Non-pigmented ciliary epithelial cell (primary cell): ENCODE measurements around the gene CTAG2.
"Not testable (repeated sequence)": the region's sequence is repeated elsewhere in the genome, so short reads cannot be mapped to it uniquely, and the experiment has no call there.

ENCODE experiments used
- DNase-seq: peaks from one replicate; pipeline ENCODE4 v3.0.0-alpha.2; 2010; ENCODE audit warnings: low read depth

Gene CTAG2

DNA sequence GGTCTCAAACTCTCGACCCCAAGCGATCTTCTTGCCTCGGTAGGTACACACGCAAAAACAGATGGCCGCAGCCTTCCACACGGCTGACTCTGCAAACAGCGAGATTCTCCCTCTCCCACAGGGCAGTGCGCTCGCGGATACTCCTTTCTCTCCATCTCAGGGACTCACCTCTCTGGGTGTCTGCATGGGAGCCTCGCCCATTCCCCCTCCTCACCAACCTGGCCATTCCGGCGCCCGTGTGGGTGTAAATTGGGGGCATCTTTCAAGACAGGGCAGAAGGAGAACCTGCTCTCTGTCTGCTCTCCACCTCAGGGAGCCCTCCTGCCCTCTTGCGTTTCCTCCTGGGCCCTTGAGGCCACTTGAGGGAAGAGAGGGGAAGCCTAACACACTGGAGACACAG lies 4.4 kb downstream of the CTAG2 start:
- no peak for DNase-seq

DNA sequence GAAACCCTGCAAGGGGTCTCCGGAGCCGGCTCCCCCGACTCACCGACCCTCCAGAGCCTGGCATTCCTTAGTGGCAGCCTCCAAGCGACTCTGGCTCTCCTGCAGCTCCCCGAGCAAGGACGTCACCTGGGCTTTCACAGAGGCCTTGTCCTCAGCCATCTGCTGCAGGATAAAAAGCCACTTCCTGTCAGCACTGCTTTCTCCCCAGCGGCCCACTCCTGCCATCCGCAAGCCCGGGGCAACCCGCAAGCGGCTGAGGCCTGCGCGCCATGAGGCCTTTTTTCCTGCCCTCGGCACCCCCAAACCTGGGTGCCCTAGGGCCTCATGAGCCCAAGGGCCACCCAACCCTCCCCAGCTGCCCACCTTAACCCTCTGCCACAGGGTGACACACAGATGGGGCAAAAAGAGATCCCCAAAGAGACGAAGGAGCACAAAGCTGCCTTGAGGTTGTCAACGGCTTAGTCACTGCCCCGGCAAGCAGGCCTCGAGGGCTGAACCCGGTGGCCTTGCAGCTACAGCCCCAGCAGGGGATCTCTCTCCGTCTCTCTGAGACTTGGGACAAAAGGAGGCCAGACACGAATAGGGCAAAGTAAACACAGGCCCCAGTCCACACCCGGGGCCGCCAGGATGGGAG lies 7.5 kb downstream of the CTAG2 start:
- DNase-seq, result not testable (repeated sequence)

DNA sequence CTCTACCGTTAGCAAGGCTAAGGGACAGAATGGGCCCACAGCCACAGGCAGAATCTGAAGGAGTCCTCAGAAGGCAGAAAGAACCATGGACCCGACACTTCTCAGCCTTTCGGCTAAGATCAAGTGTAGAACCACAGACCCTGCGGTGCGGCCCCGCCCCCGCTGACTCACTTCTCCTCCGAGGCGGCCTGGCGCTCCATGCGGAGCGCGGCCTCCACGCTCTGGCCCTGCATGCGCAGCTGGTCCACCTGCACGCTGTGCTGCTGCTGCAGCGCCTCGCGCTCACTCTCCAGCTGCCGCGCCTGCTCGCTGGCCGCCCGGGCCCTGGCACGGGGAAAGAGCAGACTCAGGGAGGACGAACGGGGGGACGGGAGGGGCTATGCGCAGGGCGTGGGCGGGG lies 9.7 kb downstream of the CTAG2 start:
- not testable (repeated sequence) for DNase-seq

DNA sequence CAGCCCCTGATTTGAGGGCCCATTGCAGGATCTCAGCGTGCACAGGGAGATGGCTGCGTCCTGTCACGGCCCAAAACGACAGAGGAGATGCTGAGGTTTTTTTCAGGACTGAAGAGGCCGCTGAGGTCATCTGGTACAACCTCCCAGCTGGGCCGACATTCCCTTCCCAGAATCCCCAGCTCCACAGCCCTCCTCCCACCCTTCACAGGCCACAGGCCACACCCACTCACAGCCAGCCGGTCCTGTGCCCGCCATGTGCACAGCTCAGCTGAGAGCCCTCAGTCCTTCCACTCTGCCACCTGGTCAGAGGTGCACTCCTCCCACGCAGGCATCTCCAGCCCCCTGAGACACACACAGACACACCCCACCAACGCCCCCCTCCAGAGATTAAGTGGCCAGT lies 11.6 kb downstream of the CTAG2 start:
- not testable (repeated sequence) for DNase-seq

DNA sequence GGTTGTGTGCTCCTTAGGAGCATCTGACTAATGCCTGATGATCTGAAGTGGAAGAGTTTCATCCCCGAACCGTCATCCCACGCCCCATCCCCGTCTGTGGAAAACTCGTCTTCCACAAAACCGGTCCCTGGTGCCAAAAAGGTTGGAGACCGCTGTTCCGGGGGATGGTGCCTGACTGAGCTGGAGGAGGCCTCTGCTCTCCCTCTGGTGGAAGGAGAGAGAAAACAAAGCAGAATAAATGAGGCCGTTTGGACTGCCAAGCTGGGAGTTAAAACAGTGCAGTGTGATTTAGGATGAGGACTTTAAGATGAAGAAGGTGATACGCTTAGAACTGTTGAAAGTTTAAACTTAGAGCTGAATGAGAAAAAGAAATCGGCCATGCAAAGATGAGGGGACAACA lies 19.7 kb downstream of the CTAG2 start:
- not testable (repeated sequence) for DNase-seq

DNA sequence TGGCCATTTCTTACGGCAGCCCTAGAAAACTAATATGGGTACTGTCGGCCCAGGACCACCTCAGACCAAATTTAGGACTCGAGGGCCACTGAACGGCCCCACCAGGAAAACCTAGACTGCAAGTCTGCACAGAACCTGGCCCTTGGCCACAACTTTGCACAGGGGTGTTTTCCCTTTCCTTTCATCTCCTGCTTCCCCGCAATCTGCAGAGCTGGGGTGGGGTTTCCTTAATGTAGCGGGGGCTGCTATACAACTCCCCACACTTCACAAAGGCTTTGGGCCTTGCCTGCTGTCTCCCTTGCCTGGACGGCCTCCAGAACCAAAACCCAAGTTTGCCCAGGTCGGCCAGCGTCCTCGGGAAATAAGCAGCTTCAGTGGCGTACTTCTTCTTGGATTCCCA lies 22.4 kb downstream of the CTAG2 start:
- not testable (repeated sequence) for DNase-seq

DNA sequence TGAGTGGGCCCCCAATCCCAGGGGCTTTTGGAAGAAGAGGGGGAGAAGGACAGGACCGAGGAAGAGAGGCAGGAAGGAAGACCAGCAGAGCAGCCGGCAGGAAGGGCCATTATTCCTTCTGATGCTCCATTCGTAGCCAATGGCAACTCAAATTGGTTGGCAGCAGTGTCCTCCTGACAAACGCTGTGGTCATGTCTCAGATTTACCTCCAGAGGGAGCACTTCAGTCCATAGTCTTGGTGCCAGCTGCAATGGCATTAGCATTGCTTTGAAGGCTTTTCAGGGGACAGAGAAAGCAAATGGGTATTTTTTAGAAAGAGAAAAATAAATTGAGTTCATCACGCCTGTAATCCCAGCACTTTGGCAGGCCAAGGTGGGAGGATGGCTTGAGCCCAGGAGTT lies 24.4 kb downstream of the CTAG2 start:
- not testable (repeated sequence) for DNase-seq

DNA sequence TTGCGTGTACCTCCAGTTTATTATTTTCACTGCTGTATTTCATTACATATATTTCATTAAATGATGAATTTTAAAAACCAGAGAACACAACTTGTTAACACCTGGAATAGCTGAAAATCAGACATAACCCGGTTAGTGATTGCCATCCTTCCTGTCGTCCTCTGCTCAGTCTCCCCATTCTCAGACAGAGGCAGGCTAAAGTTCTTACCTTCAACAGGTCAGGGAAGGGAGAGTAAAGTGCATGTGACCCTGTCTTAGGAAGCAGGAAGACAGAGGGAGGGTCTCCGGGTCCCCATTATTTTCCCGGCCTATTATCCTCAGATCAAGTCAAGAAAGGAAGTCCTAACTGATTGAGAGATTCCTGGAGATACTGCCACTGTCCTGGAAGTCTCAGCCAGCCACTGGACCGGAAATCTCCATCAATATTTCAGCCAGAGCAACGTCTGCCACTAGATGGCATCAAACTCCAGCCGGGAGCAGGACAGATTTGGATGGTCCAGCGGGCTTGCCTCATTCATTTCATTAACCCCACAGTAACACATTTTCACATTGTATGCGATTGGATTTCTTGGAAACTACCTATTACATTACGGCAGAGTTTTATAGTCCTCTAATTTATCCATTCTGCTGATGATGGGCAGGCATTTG lies 32.5 kb downstream of the CTAG2 start:
- DNase-seq, result not testable (repeated sequence)

DNA sequence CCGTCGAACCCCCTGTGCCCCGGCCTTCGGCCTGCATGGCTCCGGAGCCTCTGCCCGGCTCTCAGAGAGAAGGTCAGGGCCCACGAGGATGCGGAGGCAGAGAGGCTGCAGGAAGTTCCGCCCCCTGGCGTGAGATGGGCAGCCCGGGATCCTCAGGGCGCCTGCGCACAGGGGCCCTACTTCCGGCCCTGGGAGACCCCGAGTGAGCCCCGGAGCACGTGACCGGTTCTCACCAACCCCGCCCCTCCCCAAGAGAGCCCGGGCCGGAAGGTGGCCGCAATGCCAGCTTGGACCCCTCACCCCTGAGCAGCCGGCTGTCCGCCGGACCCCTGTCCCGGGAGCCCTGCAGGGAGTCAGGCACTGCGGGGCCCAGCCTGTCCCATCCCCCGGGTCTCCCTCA lies 34.2 kb downstream of the CTAG2 start, which contains the start of gene CTAG1B:
CTAG1B (minus strand) TSS at position 101 of the 400 bp plus-strand sequence; CDS start at position 37, 64 bp downstream.
- not testable (repeated sequence) for DNase-seq

DNA sequence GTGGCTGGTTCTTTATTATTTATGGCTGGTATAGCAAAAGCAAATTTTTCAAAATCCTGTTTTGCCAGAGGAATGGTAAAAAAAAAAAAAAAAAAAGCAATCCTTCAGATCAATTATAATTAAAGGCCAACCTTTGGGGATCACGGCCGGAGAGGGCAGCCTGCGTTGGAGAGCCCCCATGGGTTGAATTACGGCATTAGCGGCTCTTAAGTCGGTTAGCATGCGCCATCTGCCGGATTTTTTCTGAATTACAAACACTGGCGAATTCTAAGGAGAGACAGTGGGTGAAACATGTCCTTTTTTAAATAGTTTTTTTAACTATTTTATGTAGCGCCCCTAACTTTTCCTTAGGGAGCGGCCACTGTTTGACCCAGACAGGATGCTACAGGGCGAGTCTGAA lies 39.8 kb downstream of the CTAG2 start:
- not testable (repeated sequence) for DNase-seq

DNA sequence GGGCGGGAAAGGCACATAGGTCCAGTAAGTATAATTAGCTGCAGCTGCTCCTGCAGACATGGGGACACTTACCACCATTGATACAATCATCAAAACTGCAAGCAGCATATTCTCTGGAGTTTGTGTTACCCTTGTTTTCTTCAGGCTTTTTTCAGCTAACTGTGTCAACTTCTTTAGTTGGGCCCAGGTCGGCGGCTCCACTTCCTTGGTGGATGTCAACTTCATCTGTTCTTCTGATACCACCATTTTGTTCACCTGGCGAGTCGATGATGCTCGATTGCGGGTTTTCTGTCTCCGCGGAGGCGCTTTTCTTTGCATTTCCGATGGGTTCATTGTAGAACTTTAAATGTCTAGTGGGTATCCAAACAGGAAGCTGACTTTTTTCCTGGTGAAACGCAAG lies 42.2 kb downstream of the CTAG2 start:
- not testable (repeated sequence) for DNase-seq

DNA sequence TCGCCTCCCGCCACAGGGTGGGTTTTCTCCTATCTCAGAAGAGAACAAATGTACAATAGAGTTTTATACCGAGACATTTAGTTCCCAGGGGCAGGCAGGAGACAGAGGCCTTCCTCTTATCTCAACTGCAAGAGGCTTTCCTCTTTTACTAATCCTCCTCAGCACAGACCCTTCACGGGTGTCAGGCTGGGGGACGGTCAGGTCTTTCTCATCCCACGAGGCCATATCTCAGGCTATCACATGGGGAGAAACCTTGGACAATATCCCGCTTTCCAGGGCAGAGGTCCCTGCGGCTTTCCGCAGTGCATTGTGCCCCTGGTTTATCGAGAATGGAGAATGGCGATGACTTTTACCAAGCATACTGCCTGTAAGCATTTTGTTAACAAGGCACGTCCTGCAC lies 44.6 kb downstream of the CTAG2 start:
- DNase-seq, result not testable (repeated sequence)

DNA sequence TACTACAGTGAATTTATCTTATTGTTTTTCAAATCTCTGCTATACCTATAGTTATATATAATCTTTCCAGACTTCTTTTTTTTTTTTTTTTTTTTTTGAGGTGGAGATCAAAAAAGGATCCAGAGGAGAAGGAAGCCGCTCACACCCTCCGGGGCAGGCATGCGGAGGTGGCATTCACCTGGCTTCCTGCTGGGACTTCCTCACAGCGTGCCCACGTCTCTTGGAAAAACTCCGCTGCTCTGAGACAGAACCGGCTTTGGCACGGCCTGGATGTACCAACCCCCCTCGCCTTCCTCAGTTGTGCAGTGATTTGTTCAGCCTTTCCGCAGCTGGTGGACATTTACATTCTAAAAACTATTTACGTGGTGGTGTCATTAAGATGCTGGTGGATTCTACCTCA lies 45.4 kb downstream of the CTAG2 start:
- not testable (repeated sequence) for DNase-seq

DNA sequence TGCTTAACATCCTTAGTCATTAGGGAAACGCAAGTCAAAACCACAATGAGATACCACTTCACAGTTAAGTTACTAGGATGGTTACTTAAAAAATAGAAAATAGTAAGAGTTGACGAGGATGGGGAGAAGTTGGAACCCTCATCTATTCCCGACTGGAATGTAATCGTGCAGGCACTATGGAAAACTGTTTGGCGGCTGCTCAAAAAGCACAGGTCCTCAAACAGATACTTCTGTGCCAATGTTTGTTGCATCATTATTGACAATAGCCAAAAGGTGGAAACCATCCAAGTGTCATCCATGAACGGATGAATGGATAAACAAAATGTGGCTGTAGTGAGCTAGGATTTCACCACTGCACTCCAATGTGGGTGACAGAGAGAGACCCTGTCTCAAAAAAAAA lies 46.0 kb downstream of the CTAG2 start:
- no peak for DNase-seq

DNA sequence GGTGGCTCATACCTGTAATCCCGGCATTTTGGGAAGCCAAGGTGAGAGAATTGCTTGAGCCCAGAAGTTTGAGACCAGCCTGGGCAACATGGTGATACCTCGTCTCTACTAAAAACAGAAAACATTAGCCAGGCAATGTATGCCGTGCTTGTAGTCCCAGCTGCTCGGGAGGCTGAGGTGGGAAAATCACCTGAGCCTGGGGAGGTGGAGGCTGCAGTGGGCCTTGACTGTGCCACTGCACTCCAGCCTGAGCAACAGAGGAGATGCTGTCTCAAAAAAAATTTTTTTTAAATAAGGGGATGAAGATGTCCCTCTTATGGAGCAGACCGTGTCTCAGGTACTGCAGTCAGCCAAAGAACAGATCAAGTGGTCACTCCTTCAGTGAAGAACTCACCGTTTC lies 47.8 kb downstream of the CTAG2 start:
- DNase-seq, result no peak

DNA sequence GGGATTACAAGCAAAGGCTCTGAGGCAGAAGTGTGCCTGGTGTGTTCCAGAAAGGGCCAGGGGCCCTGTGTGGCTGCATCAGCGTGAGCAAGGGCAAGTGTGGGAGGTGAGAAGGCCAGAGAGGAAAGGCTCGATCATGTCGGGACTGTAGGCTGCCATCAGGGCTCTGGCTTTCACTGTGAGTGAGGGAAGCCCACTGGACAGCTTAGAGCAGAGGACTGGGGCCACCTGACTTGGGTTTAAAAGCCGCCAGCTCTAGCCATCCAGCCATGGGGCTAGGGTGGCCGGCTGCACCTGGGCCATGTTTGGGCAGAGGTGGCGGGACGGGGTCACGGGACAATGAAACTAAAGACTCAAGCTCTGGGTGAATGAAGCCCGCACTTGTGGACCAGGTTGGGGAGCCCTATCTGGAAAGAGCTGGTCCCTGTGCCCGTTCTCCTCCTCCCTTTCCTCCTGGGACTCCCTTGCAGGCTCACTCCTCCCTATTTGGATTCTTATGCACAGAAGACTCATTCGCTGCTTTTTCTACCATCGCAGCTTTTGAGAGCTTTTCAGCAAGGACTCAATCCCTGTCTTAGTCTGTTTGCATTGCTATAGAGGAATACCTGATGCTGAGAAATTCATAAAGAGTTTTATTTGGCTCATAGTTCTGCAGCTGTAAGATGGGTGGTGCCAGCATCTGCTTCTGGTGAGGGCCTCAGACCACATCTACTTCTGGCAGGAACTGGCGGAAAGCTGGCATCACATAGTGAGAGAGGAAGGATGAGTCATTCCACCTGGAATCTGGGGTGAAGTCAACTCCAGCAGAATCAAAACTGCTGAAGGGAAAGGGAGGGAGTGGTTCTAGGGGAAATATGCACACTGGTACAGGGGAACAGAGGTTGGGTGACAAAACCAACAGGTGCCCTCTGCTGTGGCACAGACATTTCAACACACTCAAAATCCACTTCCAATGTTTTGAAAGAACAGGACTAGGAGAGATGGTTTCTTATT lies 49.6 kb downstream of the CTAG2 start:
- DNase-seq, result no peak

DNA sequence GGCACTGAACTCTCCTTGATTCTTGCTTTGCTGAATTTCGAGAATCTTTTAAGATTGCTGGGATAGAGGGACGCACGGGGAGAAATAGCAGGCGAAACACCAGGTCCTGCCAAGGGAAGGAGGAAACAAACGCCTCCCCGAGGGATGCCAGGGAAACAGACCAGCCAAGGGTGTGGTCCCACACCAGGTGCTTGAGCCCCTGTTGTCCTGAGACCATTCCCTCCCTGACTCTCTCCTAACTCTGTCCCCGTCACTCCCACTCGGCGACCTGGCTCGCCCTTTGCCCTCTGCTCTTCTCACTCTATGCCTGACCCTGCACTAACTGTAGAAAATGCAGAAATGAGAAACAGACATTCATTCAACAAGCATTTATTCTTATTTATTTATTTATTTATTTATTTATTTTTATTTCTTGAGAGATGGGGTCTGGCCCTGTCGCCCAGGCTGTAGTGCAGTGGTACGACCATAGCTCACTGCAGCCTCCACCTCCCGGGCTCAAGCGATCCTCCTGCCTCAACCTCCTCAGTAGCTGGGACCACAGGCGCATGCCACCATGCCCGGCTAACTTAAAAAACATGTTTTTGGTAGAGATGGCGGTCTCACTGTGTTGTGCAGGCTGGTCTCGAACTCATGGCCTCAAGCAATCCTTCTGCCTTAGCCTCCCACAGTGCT lies 50.5 kb downstream of the CTAG2 start:
- DNase-seq, result no peak

DNA sequence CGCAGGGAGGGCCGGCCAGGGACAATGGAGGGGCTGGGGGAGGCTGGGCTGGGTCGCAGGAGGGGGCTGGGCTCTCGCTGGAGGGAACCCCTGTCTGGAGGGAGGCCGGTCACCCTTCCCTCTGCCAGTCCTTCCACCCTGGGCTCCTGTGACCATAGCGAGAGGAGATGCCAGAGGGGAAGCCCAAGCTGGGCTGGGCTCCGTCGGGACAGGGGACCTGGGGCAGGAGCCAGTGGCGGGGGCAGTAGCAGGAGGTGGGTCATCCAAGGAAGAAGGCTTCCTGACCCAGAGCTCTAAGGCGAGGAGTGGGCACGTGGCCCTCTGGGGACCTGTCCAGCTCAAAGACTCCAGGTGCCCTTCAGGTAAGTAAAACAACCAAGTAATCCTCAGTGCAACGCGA lies 51.2 kb downstream of the CTAG2 start:
- no peak for DNase-seq
